Measurements from ENCODE around the gene NRIP1. TPM values are rescaled to one million over a fixed set of nuclear protein-coding genes. Genes with fewer than 3 reads are reported as not detected.

The NRIP1 gene
- total and polyA plus RNA-seq, 2 donors (not counting 1 experiment from before 2014, with no cell fraction given) = 3.3 to 32.1 TPM

DNA sequence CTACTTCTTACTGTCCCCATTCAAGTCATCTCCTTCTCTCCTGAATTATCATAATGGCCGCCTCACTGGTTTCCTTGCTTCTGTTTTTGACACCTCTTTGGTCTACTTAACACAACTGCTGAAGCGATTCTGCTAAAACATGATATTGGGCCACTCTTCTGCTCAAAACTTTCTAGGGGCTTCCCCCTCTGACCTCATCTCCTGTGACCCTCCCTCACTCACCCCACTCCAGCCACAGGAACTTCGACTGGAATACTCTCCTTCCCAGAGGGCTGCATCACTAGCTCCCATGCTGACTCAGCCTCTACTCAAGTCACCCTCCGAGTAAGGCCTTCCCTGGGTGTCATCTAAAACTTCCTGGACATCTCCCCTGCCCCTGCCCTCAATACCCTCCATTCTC, 35.7 kb downstream of the NRIP1 start:
- Histone ChIP-seq H3K27me3 (replicated peaks in 1 of 4; ENCODE audit: control extremely low read depth in 1 of 4, control insufficient read depth in 3 of 4, insufficient read depth in 4 of 4, low read length in 3 of 4) (no peaks in the 10 kb centered on the region), H3K27ac (ENCODE audit: low read length in 2 of 2) (no peak overlapping the region), H4K20me1 (ENCODE audit: control insufficient read depth, insufficient read depth, low read length, poor library complexity, severe bottlenecking) (peaks cover 6% of the 10 kb centered on the region), H3K9me3 (ENCODE audit: control extremely low read depth in 1 of 3, control insufficient read depth in 2 of 3, insufficient read depth in 1 of 3, low read length in 2 of 3) (no peaks in the 10 kb centered on the region), H3K79me2 (ENCODE audit: control insufficient read depth, insufficient read depth, low read length) (peaks cover 76% of the 10 kb centered on the region), H2AFZ (ENCODE audit: insufficient read depth, low read depth, low read length, poor library complexity, severe bottlenecking) (no peak overlapping the region), H3K9ac (ENCODE audit: low read length) (no peak overlapping the region), H3K4me2 (replicated peaks; ENCODE audit: low read depth, low read length, poor library complexity, severe bottlenecking) (no peak overlapping the region), H3K4me1 (ENCODE audit: control insufficient read depth in 2 of 2, insufficient read depth in 2 of 2, low read length in 2 of 2) (peaks cover 11 to 15% of the 10 kb centered on the region in 2 donors), H3K36me3 (replicated peaks in 1 of 2; ENCODE audit: control extremely low read depth in 1 of 2, control insufficient read depth in 1 of 2, extremely low read depth in 1 of 2, insufficient read depth in 2 of 2, low read length in 1 of 2) (peaks cover 4 to 5% of the 10 kb centered on the region in 2 experiments), H3K4me3 (ENCODE audit: control extremely low read depth in 1 of 5, extremely low read depth in 1 of 5, insufficient read depth in 1 of 5, low read depth in 2 of 5, low read length in 4 of 5) (no peak overlapping the region)
- DNase-seq (peak; percentile 20), ATAC-seq (ENCODE audit: low read depth) (peak; percentile 51)
- no peak overlapping the region for H3K4me3 Mint-ChIP-seq
- intact Hi-C loops (cut with micrococcal nuclease) = no loop called here
- peak overlapping the region; percentile 1 for H3K27ac Mint-ChIP-seq
- H3K4me1 Mint-ChIP-seq = peaks cover 49% of the 10 kb centered on the region
- 60% methylated on average over 4 of the region's 4 CpGs for WGBS (ENCODE audit: insufficient coverage)
- ChIA-PET CTCF (no interaction called here), POLR2A (no interaction called here)
- no peak for TF ChIP-seq EZH2 (IDR thresholded peaks at IDR 0.05; ENCODE audit: borderline replicate concordance, insufficient read depth, low read depth, low read length, poor library complexity, severe bottlenecking)
- TF ChIP-seq, protein P1, sequence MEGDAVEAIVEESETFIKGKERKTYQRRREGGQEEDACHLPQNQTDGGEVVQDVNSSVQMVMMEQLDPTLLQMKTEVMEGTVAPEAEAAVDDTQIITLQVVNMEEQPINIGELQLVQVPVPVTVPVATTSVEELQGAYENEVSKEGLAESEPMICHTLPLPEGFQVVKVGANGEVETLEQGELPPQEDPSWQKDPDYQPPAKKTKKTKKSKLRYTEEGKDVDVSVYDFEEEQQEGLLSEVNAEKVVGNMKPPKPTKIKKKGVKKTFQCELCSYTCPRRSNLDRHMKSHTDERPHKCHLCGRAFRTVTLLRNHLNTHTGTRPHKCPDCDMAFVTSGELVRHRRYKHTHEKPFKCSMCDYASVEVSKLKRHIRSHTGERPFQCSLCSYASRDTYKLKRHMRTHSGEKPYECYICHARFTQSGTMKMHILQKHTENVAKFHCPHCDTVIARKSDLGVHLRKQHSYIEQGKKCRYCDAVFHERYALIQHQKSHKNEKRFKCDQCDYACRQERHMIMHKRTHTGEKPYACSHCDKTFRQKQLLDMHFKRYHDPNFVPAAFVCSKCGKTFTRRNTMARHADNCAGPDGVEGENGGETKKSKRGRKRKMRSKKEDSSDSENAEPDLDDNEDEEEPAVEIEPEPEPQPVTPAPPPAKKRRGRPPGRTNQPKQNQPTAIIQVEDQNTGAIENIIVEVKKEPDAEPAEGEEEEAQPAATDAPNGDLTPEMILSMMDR (IDR thresholded peaks at IDR 0.05) = no peak
- H3K9me3 Mint-ChIP-seq (ENCODE audit: insufficient read depth) = no peaks in the 10 kb centered on the region
- H3K27me3 Mint-ChIP-seq = no peaks in the 10 kb centered on the region

DNA sequence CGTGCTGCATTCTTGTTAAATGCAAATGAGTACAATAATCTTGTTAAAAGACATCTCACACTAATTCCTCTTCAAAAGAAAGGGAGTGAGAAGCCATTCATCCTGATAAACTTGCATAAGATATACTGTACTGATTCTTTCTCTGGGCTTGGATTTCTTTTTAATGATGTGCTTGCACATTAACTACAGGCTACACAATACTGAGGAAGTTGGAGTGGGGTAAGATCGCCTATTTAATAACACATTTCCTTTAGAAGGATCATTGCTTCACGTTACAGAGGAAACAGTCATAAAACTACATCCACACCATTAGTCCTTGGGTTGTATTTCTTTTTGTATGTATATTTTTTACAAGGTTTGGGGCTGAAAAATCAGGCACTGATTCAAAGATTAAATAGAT, 36.6 kb downstream of the NRIP1 start:
- Mint-ChIP-seq H3K27ac (no peak overlapping the region), H3K9me3 (ENCODE audit: insufficient read depth) (no peaks in the 10 kb centered on the region), H3K4me3 (peak overlapping the region; percentile 9), H3K27me3 (no peaks in the 10 kb centered on the region), H3K4me1 (peaks cover 49% of the 10 kb centered on the region)
- POLR2A ChIA-PET = no interaction called here
- peaks cover 4 to 5% of the 10 kb centered on the region in 2 experiments for H3K36me3 ChIP-seq (replicated peaks in 1 of 2; ENCODE audit: control extremely low read depth in 1 of 2, control insufficient read depth in 1 of 2, extremely low read depth in 1 of 2, insufficient read depth in 2 of 2, low read length in 1 of 2)
- no peak overlapping the region for H3K4me2 ChIP-seq (replicated peaks; ENCODE audit: low read depth, low read length, poor library complexity, severe bottlenecking)
- no peak for DNase-seq
- H2AFZ ChIP-seq (ENCODE audit: insufficient read depth, low read depth, low read length, poor library complexity, severe bottlenecking) = no peak overlapping the region
- H3K79me2 ChIP-seq (ENCODE audit: control insufficient read depth, insufficient read depth, low read length) = peaks cover 73% of the 10 kb centered on the region
- H3K9me3 ChIP-seq (ENCODE audit: control extremely low read depth in 1 of 3, control insufficient read depth in 2 of 3, insufficient read depth in 1 of 3, low read length in 2 of 3) = no peaks in the 10 kb centered on the region
- H4K20me1 ChIP-seq (ENCODE audit: control insufficient read depth, insufficient read depth, low read length, poor library complexity, severe bottlenecking) = peaks cover 11% of the 10 kb centered on the region
- no peak overlapping the region for H3K27ac ChIP-seq (ENCODE audit: low read length in 2 of 2)
- no peak overlapping the region for H3K9ac ChIP-seq (ENCODE audit: low read length)
- WGBS (ENCODE audit: insufficient coverage) = no CpG with 5 or more reads among the region's 3 CpGs
- TF ChIP-seq, protein P1 (IDR thresholded peaks at IDR 0.05) = no peak
- no peak for TF ChIP-seq EZH2 (IDR thresholded peaks at IDR 0.05; ENCODE audit: borderline replicate concordance, insufficient read depth, low read depth, low read length, poor library complexity, severe bottlenecking)
- no peak for ATAC-seq (ENCODE audit: low read depth)
- H3K4me1 ChIP-seq (ENCODE audit: control insufficient read depth in 2 of 2, insufficient read depth in 2 of 2, low read length in 2 of 2) = peaks cover 11 to 15% of the 10 kb centered on the region in 2 donors
- no peak overlapping the region for H3K4me3 ChIP-seq (ENCODE audit: control extremely low read depth in 1 of 5, extremely low read depth in 1 of 5, insufficient read depth in 1 of 5, low read depth in 2 of 5, low read length in 4 of 5)
- intact Hi-C loops (cut with micrococcal nuclease) = no loop called here
- CTCF ChIA-PET = interaction anchor here (1.3 kb wide), 1 partner anchor 14 kb away, joined by 3 read pairs; no protein-coding TSS in a partner anchor
- no peaks in the 10 kb centered on the region for H3K27me3 ChIP-seq (replicated peaks in 1 of 4; ENCODE audit: control extremely low read depth in 1 of 4, control insufficient read depth in 3 of 4, insufficient read depth in 4 of 4, low read length in 3 of 4)

Data from B cell (primary cell).